GM23248 (cell line): ENCODE data around the gene STH.

Source experiments
- EZH2 ChIP-seq: fragments of 200-600 bp; sonication (generic); IDR thresholded peaks from 2 replicates; pipeline ENCODE4 v1.6.1; 2018; ENCODE audit warnings: antibody characterized with exemption, mild to moderate bottlenecking; ENCODE audit not compliant: insufficient read depth, poor library complexity, severe bottlenecking
- EZH2phosphoT487 ChIP-seq: fragments of 200-600 bp; sonication (generic); IDR thresholded peaks from 2 replicates; pipeline ENCODE4 v1.6.1; 2018; ENCODE audit warnings: antibody characterized with exemption, moderate library complexity, mild to moderate bottlenecking, low read depth; ENCODE audit not compliant: insufficient read depth

GRCh38 chr17:46011711-46012505, 12.9 kb downstream of the STH start:
- TF ChIP-seq EZH2phosphoT487 (no peak), EZH2 (no peak)
